ENCODE data around the gene AAGAB.

Gene AAGAB

GRCh38 chr15:67201136-67201535, 53.3 kb downstream of the AAGAB start:
- DNase-seq (ENCODE audit: low read depth, low spot score): peak; percentile 76

GRCh38 chr15:67199881-67200763, 54.3 kb downstream of the AAGAB start:
- in situ Hi-C loops (cut with HindIII; ENCODE audit: low sequenced_read_pairs): no loop called here
- H3K4me3 ChIP-seq (ENCODE audit: low read depth, low read length): no peak overlapping the region
- TF ChIP-seq, protein P1, sequence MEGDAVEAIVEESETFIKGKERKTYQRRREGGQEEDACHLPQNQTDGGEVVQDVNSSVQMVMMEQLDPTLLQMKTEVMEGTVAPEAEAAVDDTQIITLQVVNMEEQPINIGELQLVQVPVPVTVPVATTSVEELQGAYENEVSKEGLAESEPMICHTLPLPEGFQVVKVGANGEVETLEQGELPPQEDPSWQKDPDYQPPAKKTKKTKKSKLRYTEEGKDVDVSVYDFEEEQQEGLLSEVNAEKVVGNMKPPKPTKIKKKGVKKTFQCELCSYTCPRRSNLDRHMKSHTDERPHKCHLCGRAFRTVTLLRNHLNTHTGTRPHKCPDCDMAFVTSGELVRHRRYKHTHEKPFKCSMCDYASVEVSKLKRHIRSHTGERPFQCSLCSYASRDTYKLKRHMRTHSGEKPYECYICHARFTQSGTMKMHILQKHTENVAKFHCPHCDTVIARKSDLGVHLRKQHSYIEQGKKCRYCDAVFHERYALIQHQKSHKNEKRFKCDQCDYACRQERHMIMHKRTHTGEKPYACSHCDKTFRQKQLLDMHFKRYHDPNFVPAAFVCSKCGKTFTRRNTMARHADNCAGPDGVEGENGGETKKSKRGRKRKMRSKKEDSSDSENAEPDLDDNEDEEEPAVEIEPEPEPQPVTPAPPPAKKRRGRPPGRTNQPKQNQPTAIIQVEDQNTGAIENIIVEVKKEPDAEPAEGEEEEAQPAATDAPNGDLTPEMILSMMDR (IDR thresholded peaks at IDR 0.05; ENCODE audit: low read depth, low read length): no peak
- DNase-seq (ENCODE audit: low read depth, low spot score): no peak

More at GRCh38 chr15:67201136-67201535, 53.3 kb downstream of the AAGAB start:
- TF ChIP-seq, protein P1 (IDR thresholded peaks at IDR 0.05; ENCODE audit: low read depth, low read length): no peak
- in situ Hi-C loops (cut with HindIII; ENCODE audit: low sequenced_read_pairs): no loop called here
- H3K4me3 ChIP-seq (ENCODE audit: low read depth, low read length): no peak overlapping the region

GRCh38 chr15:67199391-67199790, 55.1 kb downstream of the AAGAB start:
- peak; percentile 54 for DNase-seq (ENCODE audit: low read depth, low spot score)
- H3K4me3 ChIP-seq (ENCODE audit: low read depth, low read length): no peak overlapping the region
- in situ Hi-C loops (cut with HindIII; ENCODE audit: low sequenced_read_pairs): no loop called here
- TF ChIP-seq, protein P1 (IDR thresholded peaks at IDR 0.05; ENCODE audit: low read depth, low read length): no peak

DNA sequence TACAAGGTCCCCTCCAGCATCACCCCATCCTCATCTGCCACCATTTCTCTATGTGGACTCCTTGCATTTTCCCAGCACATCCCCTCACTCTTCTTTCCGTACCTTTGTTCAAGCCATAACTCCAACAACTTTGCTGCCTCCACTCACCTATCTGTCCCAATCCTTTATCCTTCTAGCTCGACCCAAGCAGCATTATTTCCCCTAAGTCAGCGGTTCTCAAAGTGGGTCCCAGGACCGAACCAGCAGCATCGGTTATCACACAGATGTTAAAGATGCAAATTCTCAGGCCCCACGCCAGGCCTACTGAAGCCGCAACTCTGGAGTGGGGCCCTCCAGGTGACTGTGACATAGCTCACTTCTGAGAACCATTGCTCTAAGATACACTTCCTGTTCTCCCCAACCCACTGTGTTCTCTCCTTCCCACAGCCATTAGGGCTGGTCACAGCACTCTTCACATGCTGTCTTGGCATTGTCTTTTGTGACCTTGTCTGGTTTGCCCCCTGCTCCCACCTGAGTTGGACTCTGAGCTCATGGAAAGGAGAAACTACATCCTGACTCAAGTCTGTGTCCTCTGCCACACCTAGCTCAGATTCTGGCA, 56.2 kb downstream of the AAGAB start:
- in situ Hi-C loops (cut with HindIII; ENCODE audit: low sequenced_read_pairs): no loop called here
- H3K4me3 ChIP-seq (ENCODE audit: low read depth, low read length): no peak overlapping the region
- TF ChIP-seq, protein P1 (IDR thresholded peaks at IDR 0.05; ENCODE audit: low read depth, low read length): no peak
- DNase-seq (ENCODE audit: low read depth, low spot score): no peak

GRCh38 chr15:67197364-67197695, 57.1 kb downstream of the AAGAB start:
- H3K4me3 ChIP-seq (ENCODE audit: low read depth, low read length): no peak overlapping the region
- no peak for DNase-seq (ENCODE audit: low read depth, low spot score)
- TF ChIP-seq, protein P1 (IDR thresholded peaks at IDR 0.05; ENCODE audit: low read depth, low read length): no peak
- in situ Hi-C loops (cut with HindIII; ENCODE audit: low sequenced_read_pairs): no loop called here

GRCh38 chr15:67196672-67197363, 57.6 kb downstream of the AAGAB start:
- no peak overlapping the region for H3K4me3 ChIP-seq (ENCODE audit: low read depth, low read length)
- TF ChIP-seq, protein P1 (IDR thresholded peaks at IDR 0.05; ENCODE audit: low read depth, low read length): no peak
- in situ Hi-C loops (cut with HindIII; ENCODE audit: low sequenced_read_pairs): no loop called here
- DNase-seq (ENCODE audit: low read depth, low spot score): peak; percentile 86
